ENCODE measurements around the gene RAMACL. TPM values are rescaled to one million over a fixed set of nuclear protein-coding genes. Genes with fewer than 3 reads are reported as not detected.

The RAMACL gene
- total and polyA plus RNA-seq, 2 of the 4 experiments (the other 2 are of a cell fraction), result 0.46 to 0.90 TPM

GRCh38 chr6:166589337-166589731 is 2.9 kb upstream of the RAMACL start:
- Histone ChIP-seq H3K27ac (ENCODE audit: insufficient read depth, low read length) (no peak overlapping the region), H3K23ac (ENCODE audit: low read depth, low read length) (peak overlapping the region; percentile 10; the same call in 1 of the 2 replicates), H2AK9ac (replicated peaks; ENCODE audit: low read depth, low read length, poor library complexity) (no peak overlapping the region), H3K14ac (replicated peaks; ENCODE audit: low read depth, low read length) (no peak overlapping the region; the same call in 1 of the 2 replicates), H3K9me3 (ENCODE audit: control insufficient read depth, insufficient read depth, low read length) (no peaks in the 10 kb centered on the region), H4K20me1 (ENCODE audit: insufficient read depth, low read length) (peaks cover 29% of the 10 kb centered on the region; the same call in 1 of the 2 replicates), H3K4me3 (ENCODE audit: insufficient read depth, low read depth, low read length) (no peak overlapping the region), H3K36me3 (ENCODE audit: control insufficient read depth, insufficient read depth, low read length) (peaks cover 10% of the 10 kb centered on the region; the same call in 1 of the 2 replicates), H4K91ac (ENCODE audit: insufficient read depth, low read depth, low read length) (no peak overlapping the region), H2BK20ac (ENCODE audit: low read depth, low read length) (no peak overlapping the region), H2BK5ac (ENCODE audit: low read depth, low read length, poor library complexity, severe bottlenecking) (no peak overlapping the region), H3K9me1 (ENCODE audit: insufficient read depth, low read length) (peaks cover 14% of the 10 kb centered on the region; the same call in 1 of the 2 replicates), H2AK5ac (ENCODE audit: low read depth, low read length) (peak overlapping the region; percentile 13; the same call in 1 of the 2 replicates), H2AFZ (replicated peaks; ENCODE audit: low read length, poor library complexity) (no peak overlapping the region), H3K56ac (ENCODE audit: extremely low read depth, insufficient read depth, low read length) (no peak overlapping the region), H2BK15ac (ENCODE audit: low read depth, low read length) (peak overlapping the region; percentile 38; the same call in 1 of the 3 replicates), H3K9ac (ENCODE audit: low read depth, low read length) (no peak overlapping the region), H4K5ac (ENCODE audit: low read depth, low read length) (no peak overlapping the region), H3K4me2 (ENCODE audit: low read depth, low read length) (no peak overlapping the region), H3K27me3 (ENCODE audit: control insufficient read depth, insufficient read depth, low read length) (no peaks in the 10 kb centered on the region), H4K8ac (ENCODE audit: low read depth in 2 of 2, low read length in 2 of 2) (no peak overlapping the region), H3K79me1 (ENCODE audit: low read depth in 1 of 2, low read length in 2 of 2) (peaks cover 47 to 65% of the 10 kb centered on the region in 2 experiments), H3K4me1 (ENCODE audit: control insufficient read depth, insufficient read depth, low read length) (peaks cover 27% of the 10 kb centered on the region), H2BK120ac (ENCODE audit: low read depth, low read length) (peak overlapping the region; percentile 32; the same call in 1 of the 2 replicates), H3K18ac (ENCODE audit: low read depth, low read length) (peak overlapping the region; percentile 25; the same call in 1 of the 2 replicates), H3K4ac (ENCODE audit: low read depth, low read length) (no peak overlapping the region)
- dilution Hi-C loops (cut with HindIII; ENCODE audit: low sequenced_read_pairs, unreplicated experiment), result no loop called here
- no CpG with 5 or more reads among the region's 4 CpGs for WGBS, 2 experiments (ENCODE audit: extremely low coverage in 2 of 2, insufficient read length in 1 of 2)
- DNase-seq, result no peak
- no TSS peak for BruUV-seq (replicated peaks)
- ChIA-PET CTCF (interaction anchor here (0.6 to 0.7 kb wide), 2 partner anchors 278 to 409 kb away, joined by 3 read pairs; no protein-coding TSS in a partner anchor), POLR2A (ENCODE audit: unreplicated experiment) (no interaction called here)
- intact Hi-C loops (cut with micrococcal nuclease), result no loop called here
- in situ Hi-C loops (cut with MboI; ENCODE audit: low sequenced_read_pairs), result no loop called here
- no peak; the same call in 1 of the 2 replicates for ATAC-seq (ENCODE audit: low read depth)
- no peak for TF ChIP-seq MAZ (IDR thresholded peaks at IDR 0.05; ENCODE audit: borderline replicate concordance, low read depth, low read length)
- TF ChIP-seq RCOR1 (IDR thresholded peaks at IDR 0.05; ENCODE audit: insufficient replicate concordance, low read length), result no peak
- no peak for TF ChIP-seq MXI1 (IDR thresholded peaks at IDR 0.05; ENCODE audit: borderline replicate concordance, low read depth, low read length)

Measured in IMR-90 (cell line).